Thyroid gland (tissue), 4 donors: Measurements from ENCODE around the gene IRAK2. TPM values are rescaled to one million over a fixed set of nuclear protein-coding genes. Genes with fewer than 3 reads are reported as not detected.

Experiments used
- DNase-seq, 2 donors: peaks; one replicate each; pipeline ENCODE4 v3.0.0-alpha.2; 2019
- H3K27ac ChIP-seq, 3 donors: fragments of 200-600 bp; sonication (generic); 1 replicate in 2 of 3; 2 replicates in 1 of 3; pipeline ENCODE4 v1.5.1; 2016 to 2019; ENCODE audit warnings: mild to moderate bottlenecking in 1 of 3, moderate library complexity in 1 of 3
- H3K27me3 ChIP-seq: fragments of 200-600 bp; sonication (generic); one replicate; pipeline ENCODE4 v1.5.1; 2019
- H3K36me3 ChIP-seq, 2 donors: fragments of 200-600 bp; sonication (generic); one replicate each; pipeline ENCODE4 v1.5.1; 2016 to 2019
- H3K4me1 ChIP-seq, 2 donors: fragments of 200-600 bp; sonication (generic); one replicate each; pipeline ENCODE4 v1.5.1; 2017 to 2019
- H3K4me3 ChIP-seq, 3 donors: fragments of 200-600 bp; sonication (generic); replicated peaks in 1 of 3; 1 replicate in 2 of 3; 2 replicates in 1 of 3; pipeline ENCODE4 v1.5.1; 2016; ENCODE audit warnings: mild to moderate bottlenecking in 1 of 3
- H3K9me3 ChIP-seq: fragments of 200-600 bp; sonication (generic); one replicate; pipeline ENCODE4 v1.5.1; 2017
- CTCF ChIP-seq, 6 experiments: fragments of 200-600 bp in 3 of 6; fragments of 450-650 bp in 3 of 6; sonication (generic) in 3 of 6; IDR thresholded peaks; one replicate each; pipeline ENCODE4 v1.5.1; 2016 to 2019; ENCODE audit warnings: antibody characterized with exemption in 6 of 6, mild to moderate bottlenecking in 2 of 6, inconsistent platforms in 1 of 6, moderate library complexity in 1 of 6
- POLR2A ChIP-seq, 2 donors: fragments of 450-650 bp; IDR thresholded peaks; one replicate each; pipeline ENCODE4 v1.6.1; 2017; ENCODE audit warnings: antibody characterized with exemption in 2 of 2, mild to moderate bottlenecking in 2 of 2, moderate library complexity in 1 of 2
- WGBS, 2 donors: methylation state at CpG; one replicate each; pipeline ENCODE4 v1.1.5; 2017; 5-methylcytosine and 5-hydroxymethylcytosine counted together
- intact Hi-C: fragments of 100-400 bp; cut with DNase I; formaldehyde crosslinking; loops from one replicate; pipeline ENCODE4 v1.15.1; 2023
- total RNA-seq, 4 donors: library from RNA; depleted of rRNA; stranded (reverse); fragments of >200 nt; gene quantifications; one replicate each; pipeline ENCODE4 v1.2.3, GENCODE V29; 2016

IRAK2 gene
- total RNA-seq, 4 donors from 2014 or later = 5.0 to 9.1 (median 7.4) TPM

GRCh38 chr3:10247679-10248183 is 83.0 kb downstream of the IRAK2 start:
- TF ChIP-seq POLR2A (IDR thresholded peaks at IDR 0.05) = no peak
- TF ChIP-seq CTCF (IDR thresholded peaks at IDR 0.05) = no peak
- peak overlapping the region in 2 of 3 donors; percentile 57 to 87 for H3K4me3 ChIP-seq
- no peak for DNase-seq
- WGBS, 2 donors = 33 to 44% methylated on average over 14 of the region's 14 CpGs
- intact Hi-C loops = no loop called here
- H3K27me3 ChIP-seq = no peaks in the 10 kb centered on the region
- no peaks in the 10 kb centered on the region for H3K9me3 ChIP-seq
- peaks cover 0 to under 1% of the 10 kb centered on the region in 2 donors for H3K36me3 ChIP-seq
- H3K4me1 ChIP-seq = peaks cover 15 to 17% of the 10 kb centered on the region in 2 donors
- peak overlapping the region in 1 of 3 donors; percentile 31 for H3K27ac ChIP-seq

DNA sequence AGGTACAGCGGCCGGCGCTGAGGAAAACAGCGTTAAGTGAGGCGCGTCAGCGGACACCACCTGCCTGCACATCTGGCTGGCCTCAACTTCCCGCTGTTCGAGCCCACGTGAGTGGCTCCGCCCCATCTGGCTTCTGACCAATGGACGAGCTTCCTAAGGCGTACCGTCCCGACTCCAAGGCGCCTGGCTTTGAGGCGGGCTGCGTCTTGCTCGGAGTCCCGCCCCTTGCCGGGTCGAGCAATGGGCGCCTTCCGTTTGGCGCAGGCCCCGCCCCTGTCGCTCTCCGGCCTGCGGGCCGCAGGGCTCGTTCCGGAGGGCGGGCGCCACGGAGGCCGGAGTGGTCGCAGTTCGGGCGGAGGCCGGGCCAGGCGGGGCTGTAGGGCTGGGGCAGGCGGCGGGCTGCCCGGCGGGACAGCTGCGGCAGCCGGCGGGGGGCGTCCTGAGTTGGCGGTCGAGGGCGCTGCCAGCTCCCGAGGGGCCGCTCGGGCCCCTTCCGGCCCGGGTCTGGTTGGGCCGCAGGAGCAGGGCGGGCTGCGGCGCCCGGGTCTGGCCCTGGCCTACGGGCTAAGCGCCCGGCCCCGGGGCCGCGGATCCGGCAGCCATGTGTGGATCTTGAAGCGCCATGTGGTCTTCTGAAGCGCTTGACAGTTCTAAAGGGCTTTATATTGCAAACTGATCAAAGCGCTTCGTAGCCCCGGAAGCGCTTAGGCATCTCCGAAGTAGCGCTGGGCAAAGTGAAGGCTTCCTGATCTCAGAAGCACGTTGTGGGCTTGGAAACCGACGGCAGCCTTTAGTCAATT is 83.7 kb downstream of the IRAK2 start, which contains the start of gene TATDN2:
TATDN2 (plus strand) TSS at position 276 of the 800 bp plus-strand sequence. CDS start 742 bp downstream, outside the sequence.
- Histone ChIP-seq H3K9me3 (no peaks in the 10 kb centered on the region), H3K4me1 (peaks cover 15 to 17% of the 10 kb centered on the region in 2 donors), H3K27ac (peak within 1 kb of the TSS; percentile 37 to 81 (median 43)), H3K4me3 (peak within 1 kb of the TSS; percentile 57 to 87 (median 63)), H3K27me3 (no peaks in the 10 kb centered on the region), H3K36me3 (peaks cover 0 to 5% of the 10 kb centered on the region in 2 donors)
- peak; percentile 97 for DNase-seq
- intact Hi-C loops = no loop called here
- TF ChIP-seq CTCF (IDR thresholded peaks at IDR 0.05) (no peak), POLR2A (IDR thresholded peaks at IDR 0.05) (peak; percentile 70 to 92)
- 1 to 2% methylated on average over 19 to 21 of the region's 80 CpGs for WGBS, 2 donors

GRCh38 chr3:10248984-10249748 is 84.4 kb downstream of the IRAK2 start:
- peak overlapping the region; percentile 37 to 81 (median 43) for H3K27ac ChIP-seq
- no peaks in the 10 kb centered on the region for H3K9me3 ChIP-seq
- 9 to 12% methylated on average over 7 to 15 of the region's 32 CpGs for WGBS, 2 donors
- peak overlapping the region; percentile 57 to 87 (median 63) for H3K4me3 ChIP-seq
- TF ChIP-seq CTCF (IDR thresholded peaks at IDR 0.05) (no peak), POLR2A (IDR thresholded peaks at IDR 0.05) (no peak)
- peaks cover 0 to 5% of the 10 kb centered on the region in 2 donors for H3K36me3 ChIP-seq
- DNase-seq = peak; percentile 27 to 29
- intact Hi-C loops = no loop called here
- H3K27me3 ChIP-seq = no peaks in the 10 kb centered on the region
- H3K4me1 ChIP-seq = peaks cover 15 to 17% of the 10 kb centered on the region in 2 donors

- no peak for TF ChIP-seq CTCF (IDR thresholded peaks at IDR 0.05)
- TF ChIP-seq POLR2A (IDR thresholded peaks at IDR 0.05) = no peak
- Histone ChIP-seq H3K4me3 (peak overlapping the region in 2 of 3 donors; percentile 57 to 63), H3K36me3 (peaks cover 0 to 5% of the 10 kb centered on the region in 2 donors), H3K4me1 (peaks cover 15 to 17% of the 10 kb centered on the region in 2 donors), H3K27me3 (no peaks in the 10 kb centered on the region), H3K9me3 (no peaks in the 10 kb centered on the region), H3K27ac (peak overlapping the region; percentile 1 to 81 (median 43))
- intact Hi-C loops = no loop called here
- no peak for DNase-seq
- 28 to 37% methylated on average over 3 of the region's 3 CpGs for WGBS, 2 donors
Observed at GRCh38 chr3:10249833-10250232, 85.1 kb downstream of the IRAK2 start.
